Measurements from ENCODE around the gene REXO2.

Gene REXO2

GRCh38 chr11:114466742-114467141 is 27.5 kb downstream of the REXO2 start:
- Histone ChIP-seq H3K9me3 (ENCODE audit: control insufficient read depth in 2 of 2, low read length in 2 of 2) (no peaks in the 10 kb centered on the region), H3K9ac (ENCODE audit: low read depth in 1 of 2, low read length in 2 of 2) (no peak overlapping the region), H3K36me3 (ENCODE audit: control insufficient read depth in 2 of 2, insufficient read depth in 2 of 2, low read length in 2 of 2) (no peaks in the 10 kb centered on the region), H3K27ac (ENCODE audit: low read depth in 2 of 2, low read length in 2 of 2) (no peak overlapping the region), H3K27me3 (ENCODE audit: control insufficient read depth in 2 of 2, insufficient read depth in 2 of 2, low read length in 2 of 2) (no peaks in the 10 kb centered on the region), H3K4me3 (ENCODE audit: low read length in 2 of 2) (no peak overlapping the region), H3K4me1 (ENCODE audit: control insufficient read depth in 2 of 2, insufficient read depth in 2 of 2, low read length in 2 of 2) (no peaks in the 10 kb centered on the region)

- Histone ChIP-seq H3K9ac (ENCODE audit: low read depth in 1 of 2, low read length in 2 of 2) (no peak overlapping the region), H3K9me3 (ENCODE audit: control insufficient read depth in 2 of 2, low read length in 2 of 2) (no peaks in the 10 kb centered on the region), H3K4me1 (ENCODE audit: control insufficient read depth in 2 of 2, insufficient read depth in 2 of 2, low read length in 2 of 2) (no peaks in the 10 kb centered on the region), H3K27me3 (ENCODE audit: control insufficient read depth in 2 of 2, insufficient read depth in 2 of 2, low read length in 2 of 2) (no peaks in the 10 kb centered on the region), H3K27ac (ENCODE audit: low read depth in 2 of 2, low read length in 2 of 2) (no peak overlapping the region), H3K36me3 (ENCODE audit: control insufficient read depth in 2 of 2, insufficient read depth in 2 of 2, low read length in 2 of 2) (no peaks in the 10 kb centered on the region), H3K4me3 (ENCODE audit: low read length in 2 of 2) (no peak overlapping the region)
Measured at GRCh38 chr11:114472661-114473060, 33.4 kb downstream of the REXO2 start.

- no peaks in the 10 kb centered on the region for H3K27me3 ChIP-seq (ENCODE audit: control insufficient read depth in 2 of 2, insufficient read depth in 2 of 2, low read length in 2 of 2)
- H3K4me3 ChIP-seq (ENCODE audit: low read length in 2 of 2) = no peak overlapping the region
- H3K9me3 ChIP-seq (ENCODE audit: control insufficient read depth in 2 of 2, low read length in 2 of 2) = no peaks in the 10 kb centered on the region
Measured at GRCh38 chr11:114478001-114478410, 38.7 kb downstream of the REXO2 start.

GRCh38 chr11:114478768-114479167 is 39.5 kb downstream of the REXO2 start:
- H3K27ac ChIP-seq (ENCODE audit: low read depth in 2 of 2, low read length in 2 of 2) = no peak overlapping the region
- H3K4me3 ChIP-seq (ENCODE audit: low read length in 2 of 2) = no peak overlapping the region
- H3K9me3 ChIP-seq (ENCODE audit: control insufficient read depth in 2 of 2, low read length in 2 of 2) = no peaks in the 10 kb centered on the region

More at GRCh38 chr11:114478001-114478410, 38.7 kb downstream of the REXO2 start:
- Histone ChIP-seq H3K27ac (ENCODE audit: low read depth in 2 of 2, low read length in 2 of 2) (no peak overlapping the region), H3K36me3 (ENCODE audit: control insufficient read depth in 2 of 2, insufficient read depth in 2 of 2, low read length in 2 of 2) (no peaks in the 10 kb centered on the region), H3K9ac (ENCODE audit: low read depth in 1 of 2, low read length in 2 of 2) (no peak overlapping the region), H3K4me1 (ENCODE audit: control insufficient read depth in 2 of 2, insufficient read depth in 2 of 2, low read length in 2 of 2) (no peaks in the 10 kb centered on the region)

GRCh38 chr11:114479331-114479730 is 40.1 kb downstream of the REXO2 start:
- Histone ChIP-seq H3K4me1 (ENCODE audit: control insufficient read depth in 2 of 2, insufficient read depth in 2 of 2, low read length in 2 of 2) (no peaks in the 10 kb centered on the region), H3K36me3 (ENCODE audit: control insufficient read depth in 2 of 2, insufficient read depth in 2 of 2, low read length in 2 of 2) (no peaks in the 10 kb centered on the region), H3K9ac (ENCODE audit: low read depth in 1 of 2, low read length in 2 of 2) (no peak overlapping the region), H3K27ac (ENCODE audit: low read depth in 2 of 2, low read length in 2 of 2) (no peak overlapping the region), H3K27me3 (ENCODE audit: control insufficient read depth in 2 of 2, insufficient read depth in 2 of 2, low read length in 2 of 2) (no peaks in the 10 kb centered on the region), H3K9me3 (ENCODE audit: control insufficient read depth in 2 of 2, low read length in 2 of 2) (no peaks in the 10 kb centered on the region), H3K4me3 (ENCODE audit: low read length in 2 of 2) (no peak overlapping the region)

More at GRCh38 chr11:114478768-114479167, 39.5 kb downstream of the REXO2 start:
- no peak overlapping the region for H3K9ac ChIP-seq (ENCODE audit: low read depth in 1 of 2, low read length in 2 of 2)
- H3K27me3 ChIP-seq (ENCODE audit: control insufficient read depth in 2 of 2, insufficient read depth in 2 of 2, low read length in 2 of 2) = no peaks in the 10 kb centered on the region
- H3K36me3 ChIP-seq (ENCODE audit: control insufficient read depth in 2 of 2, insufficient read depth in 2 of 2, low read length in 2 of 2) = no peaks in the 10 kb centered on the region
- no peaks in the 10 kb centered on the region for H3K4me1 ChIP-seq (ENCODE audit: control insufficient read depth in 2 of 2, insufficient read depth in 2 of 2, low read length in 2 of 2)

- no peak overlapping the region for H3K9ac ChIP-seq (ENCODE audit: low read depth in 1 of 2, low read length in 2 of 2)
- H3K4me3 ChIP-seq (ENCODE audit: low read length in 2 of 2) = no peak overlapping the region
- H3K27ac ChIP-seq (ENCODE audit: low read depth in 2 of 2, low read length in 2 of 2) = no peak overlapping the region
- H3K9me3 ChIP-seq (ENCODE audit: control insufficient read depth in 2 of 2, low read length in 2 of 2) = no peaks in the 10 kb centered on the region
- H3K27me3 ChIP-seq (ENCODE audit: control insufficient read depth in 2 of 2, insufficient read depth in 2 of 2, low read length in 2 of 2) = no peaks in the 10 kb centered on the region
- no peaks in the 10 kb centered on the region for H3K4me1 ChIP-seq (ENCODE audit: control insufficient read depth in 2 of 2, insufficient read depth in 2 of 2, low read length in 2 of 2)
- H3K36me3 ChIP-seq (ENCODE audit: control insufficient read depth in 2 of 2, insufficient read depth in 2 of 2, low read length in 2 of 2) = no peaks in the 10 kb centered on the region
Measured at GRCh38 chr11:114482114-114482513, 42.8 kb downstream of the REXO2 start.

GRCh38 chr11:114483929-114484328 is 44.7 kb downstream of the REXO2 start:
- no peak overlapping the region for H3K4me3 ChIP-seq (ENCODE audit: low read length in 2 of 2)
- no peaks in the 10 kb centered on the region for H3K4me1 ChIP-seq (ENCODE audit: control insufficient read depth in 2 of 2, insufficient read depth in 2 of 2, low read length in 2 of 2)
- no peak overlapping the region for H3K9ac ChIP-seq (ENCODE audit: low read depth in 1 of 2, low read length in 2 of 2)
- no peaks in the 10 kb centered on the region for H3K9me3 ChIP-seq (ENCODE audit: control insufficient read depth in 2 of 2, low read length in 2 of 2)
- H3K27me3 ChIP-seq (ENCODE audit: control insufficient read depth in 2 of 2, insufficient read depth in 2 of 2, low read length in 2 of 2) = no peaks in the 10 kb centered on the region
- H3K27ac ChIP-seq (ENCODE audit: low read depth in 2 of 2, low read length in 2 of 2) = no peak overlapping the region
- H3K36me3 ChIP-seq (ENCODE audit: control insufficient read depth in 2 of 2, insufficient read depth in 2 of 2, low read length in 2 of 2) = no peaks in the 10 kb centered on the region

GRCh38 chr11:114496915-114497314 is 57.6 kb downstream of the REXO2 start:
- Histone ChIP-seq H3K4me3 (ENCODE audit: low read length in 2 of 2) (no peak overlapping the region), H3K36me3 (ENCODE audit: control insufficient read depth in 2 of 2, insufficient read depth in 2 of 2, low read length in 2 of 2) (no peaks in the 10 kb centered on the region), H3K9me3 (ENCODE audit: control insufficient read depth in 2 of 2, low read length in 2 of 2) (no peaks in the 10 kb centered on the region), H3K4me1 (ENCODE audit: control insufficient read depth in 2 of 2, insufficient read depth in 2 of 2, low read length in 2 of 2) (no peaks in the 10 kb centered on the region), H3K27me3 (ENCODE audit: control insufficient read depth in 2 of 2, insufficient read depth in 2 of 2, low read length in 2 of 2) (no peaks in the 10 kb centered on the region), H3K9ac (ENCODE audit: low read depth in 1 of 2, low read length in 2 of 2) (no peak overlapping the region), H3K27ac (ENCODE audit: low read depth in 2 of 2, low read length in 2 of 2) (no peak overlapping the region)

- Histone ChIP-seq H3K4me1 (ENCODE audit: control insufficient read depth in 2 of 2, insufficient read depth in 2 of 2, low read length in 2 of 2) (no peaks in the 10 kb centered on the region), H3K27me3 (ENCODE audit: control insufficient read depth in 2 of 2, insufficient read depth in 2 of 2, low read length in 2 of 2) (no peaks in the 10 kb centered on the region), H3K36me3 (ENCODE audit: control insufficient read depth in 2 of 2, insufficient read depth in 2 of 2, low read length in 2 of 2) (no peaks in the 10 kb centered on the region), H3K9ac (ENCODE audit: low read depth in 1 of 2, low read length in 2 of 2) (no peak overlapping the region), H3K4me3 (ENCODE audit: low read length in 2 of 2) (no peak overlapping the region), H3K27ac (ENCODE audit: low read depth in 2 of 2, low read length in 2 of 2) (no peak overlapping the region), H3K9me3 (ENCODE audit: control insufficient read depth in 2 of 2, low read length in 2 of 2) (no peaks in the 10 kb centered on the region)
Measured at GRCh38 chr11:114499756-114500155, 60.5 kb downstream of the REXO2 start.
